Activated B cell treated with CpG ODN at 0.5 μM for 24 hours (primary cell): Measurements from ENCODE around the gene NFKBIZ. TPM values are rescaled to one million over a fixed set of nuclear protein-coding genes. Genes with fewer than 3 reads are reported as not detected.

Experiments used
- ATAC-seq: fragments of 200-7000 bp; cut with Tn5 transposase; one replicate; pipeline ENCODE4 v1.10.0; 2021; ENCODE audit warnings: low read depth, mild to moderate bottlenecking, moderate library complexity
- CTCF ChIA-PET: fragments of 350-600 bp; sonication (Branson Sonifier 250); formaldehyde crosslinking; loops from one replicate; lab custom pipeline; 2021; ENCODE audit warnings: antibody characterized with exemption; lab: Charles Lee
- POLR2A ChIA-PET: fragments of 350-600 bp; sonication (Branson Sonifier 250); formaldehyde crosslinking; loops from one replicate; lab custom pipeline; 2021; ENCODE audit warnings: antibody characterized with exemption; lab: Charles Lee
- DNase-seq: peaks from one replicate; pipeline ENCODE4 v3.0.0; 2022
- H3K27ac Mint-ChIP-seq: one replicate; pipeline ENCODE4 v1.8.0; 2020; ENCODE audit warnings: mixed read lengths
- H3K27me3 Mint-ChIP-seq: one replicate; pipeline ENCODE4 v1.8.0; 2021; ENCODE audit warnings: mixed read lengths
- H3K36me3 Mint-ChIP-seq: one replicate; pipeline ENCODE4 v1.8.0; 2021; ENCODE audit warnings: low read depth, mixed read lengths
- H3K4me1 Mint-ChIP-seq: one replicate; pipeline ENCODE4 v1.8.0; 2021; ENCODE audit warnings: mixed read lengths
- H3K4me3 Mint-ChIP-seq: one replicate; pipeline ENCODE4 v1.8.0; 2020; ENCODE audit warnings: mild to moderate bottlenecking, mixed read lengths
- H3K9me3 Mint-ChIP-seq: one replicate; pipeline ENCODE4 v1.8.0; 2020; ENCODE audit warnings: mixed read lengths
- CTCF ChIP-seq: fragments of 200-600 bp; IDR thresholded peaks from one replicate; pipeline ENCODE4 v1.8.0; 2022; ENCODE audit warnings: antibody characterized with exemption, mild to moderate bottlenecking
- intact Hi-C: fragments of 100-400 bp; cut with micrococcal nuclease; formaldehyde crosslinking; loops from one replicate; pipeline ENCODE4 v1.15.1; 2024
- total RNA-seq: library from RNA; stranded (reverse); gene quantifications from 2 replicates; pipeline ENCODE4 v1.2.3, GENCODE V29; 2022

NFKBIZ gene
- total RNA-seq, 1 donor from 2014 or later, result 421 TPM

GRCh38 chr3:101836652-101837598 lies 12.4 kb upstream of the NFKBIZ start:
- Mint-ChIP-seq H3K4me1 (peaks cover 91% of the 10 kb centered on the region), H3K27me3 (no peaks in the 10 kb centered on the region), H3K4me3 (peak overlapping the region; percentile 79), H3K27ac (peak overlapping the region; percentile 85), H3K9me3 (peaks cover 1% of the 10 kb centered on the region), H3K36me3 (peaks cover 89% of the 10 kb centered on the region)
- TF ChIP-seq CTCF, result no peak
- ATAC-seq, result peak; percentile 84
- intact Hi-C loops, result loop anchor here (1.0 kb wide), 2 partner anchors 10 to 12 kb away; partner anchors contain the start of gene NFKBIZ
- ChIA-PET CTCF (interaction anchor here (0.7 to 2.3 kb wide), 4 partner anchors 9 to 388 kb away, joined by 3 to 9 read pairs (median 4); no protein-coding TSS in a partner anchor), POLR2A (interaction anchor here (0.5 to 9.3 kb wide), 12 partner anchors 8 to 223 kb away, joined by 3 to 112 read pairs (median 6); partner anchors contain the start of gene NFKBIZ)
- DNase-seq, result no peak

GRCh38 chr3:101838691-101839090 lies 10.6 kb upstream of the NFKBIZ start:
- intact Hi-C loops, result no loop called here
- Mint-ChIP-seq H3K4me1 (peaks cover 89% of the 10 kb centered on the region), H3K9me3 (peaks cover 4% of the 10 kb centered on the region), H3K27me3 (no peaks in the 10 kb centered on the region), H3K4me3 (no peak overlapping the region), H3K27ac (no peak overlapping the region), H3K36me3 (peaks cover 84% of the 10 kb centered on the region)
- ChIA-PET POLR2A (interaction anchor here (0.6 to 9.3 kb wide), 5 partner anchors 10 to 106 kb away, joined by 3 to 112 read pairs (median 7); partner anchors contain the start of gene NFKBIZ), CTCF (interaction anchor here (1.1 to 3.3 kb wide), 5 partner anchors 10 to 386 kb away, joined by 4 to 17 read pairs (median 6); partner anchors contain the start of gene NFKBIZ)
- no peak for DNase-seq
- TF ChIP-seq CTCF, result no peak
- no peak for ATAC-seq

- CTCF ChIA-PET, result interaction anchor here (1.3 to 3.3 kb wide), 2 partner anchors 29 to 385 kb away, joined by 8 to 17 read pairs; no protein-coding TSS in a partner anchor
- no peak for ATAC-seq
- H3K4me1 Mint-ChIP-seq, result peaks cover 87% of the 10 kb centered on the region
- TF ChIP-seq CTCF, result no peak
- intact Hi-C loops, result no loop called here
- no peak for DNase-seq
- no peak overlapping the region for H3K4me3 Mint-ChIP-seq
- H3K27me3 Mint-ChIP-seq, result no peaks in the 10 kb centered on the region
- H3K9me3 Mint-ChIP-seq, result peaks cover 4% of the 10 kb centered on the region
- peaks cover 82% of the 10 kb centered on the region for H3K36me3 Mint-ChIP-seq
- no peak overlapping the region for H3K27ac Mint-ChIP-seq
- POLR2A ChIA-PET, result interaction anchor here (8.1 to 9.3 kb wide), 2 partner anchors 8 to 12 kb away, joined by 96 to 112 read pairs; partner anchors contain the start of gene NFKBIZ
Observed at GRCh38 chr3:101840066-101840465, 9.2 kb upstream of the NFKBIZ start.

GRCh38 chr3:101842245-101842934 lies 6.9 kb upstream of the NFKBIZ start:
- TF ChIP-seq CTCF, result no peak
- ATAC-seq (no peak), DNase-seq (no peak)
- intact Hi-C loops, result no loop called here
- peak overlapping the region; percentile 13 for H3K27ac Mint-ChIP-seq
- ChIA-PET POLR2A (interaction anchor here (0.7 to 9.3 kb wide), 7 partner anchors 7 to 217 kb away, joined by 3 to 96 read pairs (median 6); partner anchors contain the start of gene NFKBIZ), CTCF (interaction anchor here (1.4 kb wide), 1 partner anchor 28 kb away, joined by 5 read pairs; no protein-coding TSS in a partner anchor)
- H3K4me3 Mint-ChIP-seq, result no peak overlapping the region
- peaks cover 4% of the 10 kb centered on the region for H3K9me3 Mint-ChIP-seq
- H3K36me3 Mint-ChIP-seq, result peaks cover 74% of the 10 kb centered on the region
- H3K4me1 Mint-ChIP-seq, result peaks cover 75% of the 10 kb centered on the region
- no peaks in the 10 kb centered on the region for H3K27me3 Mint-ChIP-seq
